Common myeloid progenitor, CD34-positive (primary cell): ENCODE data around the gene CFAP99.

Experiments
- CTCF ChIA-PET: fragments of 350-600 bp; sonication (Branson Sonifier 250); formaldehyde crosslinking; loops from one replicate; lab custom pipeline; 2021; ENCODE audit warnings: antibody characterized with exemption; lab: Charles Lee
- POLR2A ChIA-PET: fragments of 350-600 bp; sonication (Branson Sonifier 250); formaldehyde crosslinking; loops from one replicate; lab custom pipeline; 2021; ENCODE audit warnings: antibody characterized with exemption; lab: Charles Lee
- DNase-seq, 3 donors: peaks; one replicate each; pipeline versions ENCODE4 v3.0.0 to v3.0.0-alpha.2; 2013
- H3K27ac ChIP-seq, 2 experiments: 1 replicate in 1 of 2; 2 replicates in 1 of 2; pipeline ENCODE4 v1.7.0; 2013; ENCODE audit warnings: inconsistent platforms in 2 of 2, low read length in 2 of 2, mild to moderate bottlenecking in 2 of 2, low read depth in 1 of 2, moderate library complexity in 1 of 2; ENCODE audit not compliant: severe bottlenecking in 2 of 2, insufficient read depth in 1 of 2, poor library complexity in 1 of 2
- H3K27me3 ChIP-seq, 5 experiments: replicated peaks in 2 of 5; 1 replicate in 3 of 5; 2 replicates in 2 of 5; pipeline versions ENCODE4 v1.6.1 to v1.7.0; 2013; ENCODE audit warnings: low read length in 4 of 5, mild to moderate bottlenecking in 2 of 5, moderate library complexity in 2 of 5, inconsistent platforms in 1 of 5; ENCODE audit not compliant: insufficient read depth in 5 of 5, control insufficient read depth in 4 of 5
- H3K36me3 ChIP-seq, 4 experiments: 1 replicate in 2 of 4; 2 replicates in 2 of 4; pipeline versions ENCODE4 v1.6.1 to v1.7.0; 2013; ENCODE audit warnings: low read length in 3 of 4, control low read depth in 1 of 4, mild to moderate bottlenecking in 1 of 4; ENCODE audit not compliant: control insufficient read depth in 4 of 4, insufficient read depth in 4 of 4
- H3K4me1 ChIP-seq, 4 experiments: 1 replicate in 3 of 4; 2 replicates in 1 of 4; pipeline versions ENCODE4 v1.6.1 to v1.7.1; 2013; ENCODE audit warnings: low read length in 3 of 4, mild to moderate bottlenecking in 3 of 4, control low read depth in 1 of 4, inconsistent platforms in 1 of 4, moderate library complexity in 1 of 4; ENCODE audit not compliant: control insufficient read depth in 4 of 4, insufficient read depth in 4 of 4; ENCODE audit errors: control extremely low read depth in 1 of 4
- H3K4me3 ChIP-seq, 7 experiments: 1 replicate in 4 of 7; 2 replicates in 3 of 7; pipeline versions ENCODE4 v1.5.1 to v1.7.0; 2013; ENCODE audit warnings: mild to moderate bottlenecking in 7 of 7, low read length in 6 of 7, moderate library complexity in 6 of 7, inconsistent platforms in 2 of 7, low read depth in 2 of 7, control low read depth in 1 of 7; ENCODE audit not compliant: insufficient read depth in 4 of 7, control insufficient read depth in 1 of 7; ENCODE audit errors: extremely low read depth in 1 of 7
- H3K9me3 ChIP-seq, 5 experiments: 1 replicate in 4 of 5; 2 replicates in 1 of 5; pipeline versions ENCODE4 v1.6.1 to v1.7.1; 2013; ENCODE audit warnings: low read length in 4 of 5, mild to moderate bottlenecking in 2 of 5, inconsistent platforms in 1 of 5, low read depth in 1 of 5, moderate library complexity in 1 of 5; ENCODE audit not compliant: control insufficient read depth in 4 of 5, insufficient read depth in 2 of 5; ENCODE audit errors: control extremely low read depth in 1 of 5
- whole genome bisulfite sequencing: methylation state at CpG from one replicate; pipeline ENCODE4 v1.1.5; 2013; ENCODE audit not compliant: insufficient coverage; 5-methylcytosine and 5-hydroxymethylcytosine counted together

CFAP99 gene

GRCh38 chr4:2389691-2390090, 29.1 kb upstream of the CFAP99 start:
- H3K36me3 ChIP-seq = no peaks in the 10 kb centered on the region
- CTCF ChIA-PET = interaction anchor here (1.1 to 7.5 kb wide), 3 partner anchors 10 to 42 kb away, joined by 3 to 49 read pairs (median 8); no protein-coding TSS in a partner anchor
- H3K9me3 ChIP-seq = no peaks in the 10 kb centered on the region
- peaks cover 5 to 40% (median 32%) of the 10 kb centered on the region in 4 experiments for H3K4me1 ChIP-seq
- WGBS = 75% methylated on average over 4 of the region's 9 CpGs
- H3K27ac ChIP-seq = no peak overlapping the region
- no peak overlapping the region for H3K4me3 ChIP-seq
- H3K27me3 ChIP-seq = peaks cover 0 to 14% (median 9%) of the 10 kb centered on the region in 5 experiments
- DNase-seq = no peak
- POLR2A ChIA-PET = no interaction called here

GRCh38 chr4:2390146-2390545, 28.6 kb upstream of the CFAP99 start:
- Histone ChIP-seq H3K27ac (no peak overlapping the region), H3K4me1 (peaks cover 5 to 40% (median 32%) of the 10 kb centered on the region in 4 experiments), H3K36me3 (no peaks in the 10 kb centered on the region), H3K27me3 (peaks cover 0 to 14% (median 9%) of the 10 kb centered on the region in 5 experiments), H3K9me3 (no peaks in the 10 kb centered on the region), H3K4me3 (no peak overlapping the region)
- 55% methylated on average over 7 of the region's 9 CpGs for WGBS
- no peak for DNase-seq
- POLR2A ChIA-PET = interaction anchor here (0.6 to 1.4 kb wide), 2 partner anchors 9 to 108 kb away, joined by 3 to 5 read pairs; no protein-coding TSS in a partner anchor
- CTCF ChIA-PET = interaction anchor here (0.7 to 7.5 kb wide), 5 partner anchors 9 to 78 kb away, joined by 3 to 49 read pairs (median 3); no protein-coding TSS in a partner anchor

GRCh38 chr4:2390784-2391421, 27.9 kb upstream of the CFAP99 start:
- Histone ChIP-seq H3K27ac (no peak overlapping the region), H3K27me3 (peaks cover 0 to 14% (median 11%) of the 10 kb centered on the region in 5 experiments), H3K9me3 (no peaks in the 10 kb centered on the region), H3K36me3 (no peaks in the 10 kb centered on the region), H3K4me1 (peaks cover 5 to 40% (median 32%) of the 10 kb centered on the region in 4 experiments), H3K4me3 (peak overlapping the region in 5 of 7 experiments; percentile 8 to 65 (median 33))
- 16% methylated on average over 10 of the region's 20 CpGs for WGBS
- peak in 2 of 3 donors; percentile 65 to 72 for DNase-seq
- ChIA-PET POLR2A (interaction anchor here (0.6 to 1.4 kb wide), 2 partner anchors 10 to 109 kb away, joined by 3 to 5 read pairs; no protein-coding TSS in a partner anchor), CTCF (interaction anchor here (0.7 to 7.5 kb wide), 5 partner anchors 9 to 77 kb away, joined by 3 to 49 read pairs (median 5); no protein-coding TSS in a partner anchor)

GRCh38 chr4:2393353-2394270, 25.1 kb upstream of the CFAP99 start:
- CTCF ChIA-PET = interaction anchor here (1.0 to 7.5 kb wide), 11 partner anchors 9 to 174 kb away, joined by 3 to 49 read pairs (median 4); no protein-coding TSS in a partner anchor
- POLR2A ChIA-PET = no interaction called here
- H3K27me3 ChIP-seq = peaks cover 0 to 15% (median 13%) of the 10 kb centered on the region in 5 experiments
- H3K9me3 ChIP-seq = no peaks in the 10 kb centered on the region
- H3K36me3 ChIP-seq = no peaks in the 10 kb centered on the region
- DNase-seq = peak in 1 of 3 donors; percentile 28
- H3K27ac ChIP-seq = peak overlapping the region in 1 of 2 experiments; percentile 30
- H3K4me1 ChIP-seq = peaks cover 5 to 36% (median 29%) of the 10 kb centered on the region in 4 experiments
- peak overlapping the region in 3 of 7 experiments; percentile 9 to 40 (median 34) for H3K4me3 ChIP-seq
- WGBS = 23% methylated on average over 25 of the region's 28 CpGs

- Histone ChIP-seq H3K9me3 (no peaks in the 10 kb centered on the region), H3K4me1 (peaks cover 5 to 28% (median 25%) of the 10 kb centered on the region in 4 experiments), H3K36me3 (no peaks in the 10 kb centered on the region), H3K27ac (peak overlapping the region in 1 of 2 experiments; percentile 30), H3K27me3 (peaks cover 0 to 15% (median 13%) of the 10 kb centered on the region in 5 experiments), H3K4me3 (no peak overlapping the region)
- ChIA-PET POLR2A (interaction anchor here (0.6 kb wide), 1 partner anchor 74 kb away, joined by 3 read pairs; no protein-coding TSS in a partner anchor), CTCF (interaction anchor here (0.7 to 7.5 kb wide), 6 partner anchors 8 to 174 kb away, joined by 3 to 49 read pairs (median 10); no protein-coding TSS in a partner anchor)
- WGBS = 96% methylated on average over 15 of the region's 17 CpGs
- no peak for DNase-seq
Measured at GRCh38 chr4:2394528-2394927, 24.2 kb upstream of the CFAP99 start.

- H3K4me1 ChIP-seq = peaks cover 5 to 22% (median 20%) of the 10 kb centered on the region in 4 experiments
- ChIA-PET CTCF (interaction anchor here (0.6 to 3.9 kb wide), 6 partner anchors 9 to 156 kb away, joined by 3 to 19 read pairs (median 3); no protein-coding TSS in a partner anchor), POLR2A (interaction anchor here (0.6 kb wide), 1 partner anchor 73 kb away, joined by 3 read pairs; no protein-coding TSS in a partner anchor)
- DNase-seq = no peak
- H3K4me3 ChIP-seq = no peak overlapping the region
- WGBS = 97% methylated on average over 7 of the region's 9 CpGs
- peaks cover 0 to 20% (median 12%) of the 10 kb centered on the region in 5 experiments for H3K27me3 ChIP-seq
- H3K27ac ChIP-seq = peak overlapping the region in 1 of 2 experiments; percentile 8
- H3K9me3 ChIP-seq = no peaks in the 10 kb centered on the region
- H3K36me3 ChIP-seq = no peaks in the 10 kb centered on the region
Measured at GRCh38 chr4:2395038-2395437, 23.7 kb upstream of the CFAP99 start.
